HL-60 (cell line): ENCODE measurements around the gene GGACT.

Experiments used
- DNase-seq, 2 experiments: peaks; one replicate each; pipeline ENCODE4 v3.0.0-alpha.2; 2010 to 2020; ENCODE audit warnings: low read depth in 1 of 2, low spot score in 1 of 2
- H3K27ac ChIP-seq: fragments of 250-450 bp; sonication (Bioruptor Pico); replicated peaks from 2 replicates; pipeline ENCODE4 v1.5.1; 2020; ENCODE audit warnings: mild to moderate bottlenecking, moderate library complexity
- H3K27me3 ChIP-seq: fragments of 250-450 bp; sonication (Bioruptor Pico); 2 replicates; pipeline ENCODE4 v1.5.1; 2021; ENCODE audit warnings: mild to moderate bottlenecking, moderate library complexity; ENCODE audit not compliant: insufficient read depth, poor library complexity, severe bottlenecking
- H3K4me3 ChIP-seq: replicated peaks from 2 replicates; pipeline ENCODE4 v1.5.1; 2011; ENCODE audit warnings: mild to moderate bottlenecking, control low read depth, low read length; ENCODE audit not compliant: insufficient read depth
- GABPA ChIP-seq: IDR thresholded peaks from 2 replicates; pipeline ENCODE4 v1.6.1; 2012; ENCODE audit warnings: low read depth
- POLR2AphosphoS5 ChIP-seq: IDR thresholded peaks from 2 replicates; pipeline ENCODE4 v1.6.1; 2012; ENCODE audit warnings: low read depth
- REST ChIP-seq: IDR thresholded peaks from 2 replicates; pipeline ENCODE4 v1.6.1; 2012; ENCODE audit warnings: low read depth; ENCODE audit not compliant: insufficient replicate concordance
- SPI1 ChIP-seq: IDR thresholded peaks from 2 replicates; pipeline ENCODE4 v1.6.1; 2012; ENCODE audit warnings: low read depth, mild to moderate bottlenecking, borderline replicate concordance
- TF ChIP-seq, protein P1 (sequence below): IDR thresholded peaks from one replicate; pipeline ENCODE4 v1.5.1; 2011; ENCODE audit warnings: low read length, control low read depth, inconsistent platforms; ENCODE audit not compliant: insufficient read depth

Gene GGACT

GRCh38 chr13:100532090-100532766 lies 56.4 kb downstream of the GGACT start:
- Histone ChIP-seq H3K27ac (no peak overlapping the region), H3K4me3 (no peak overlapping the region), H3K27me3 (no peaks in the 10 kb centered on the region)
- TF ChIP-seq POLR2AphosphoS5: no peak
- TF ChIP-seq REST: no peak
- TF ChIP-seq GABPA: no peak
- TF ChIP-seq, protein P1, sequence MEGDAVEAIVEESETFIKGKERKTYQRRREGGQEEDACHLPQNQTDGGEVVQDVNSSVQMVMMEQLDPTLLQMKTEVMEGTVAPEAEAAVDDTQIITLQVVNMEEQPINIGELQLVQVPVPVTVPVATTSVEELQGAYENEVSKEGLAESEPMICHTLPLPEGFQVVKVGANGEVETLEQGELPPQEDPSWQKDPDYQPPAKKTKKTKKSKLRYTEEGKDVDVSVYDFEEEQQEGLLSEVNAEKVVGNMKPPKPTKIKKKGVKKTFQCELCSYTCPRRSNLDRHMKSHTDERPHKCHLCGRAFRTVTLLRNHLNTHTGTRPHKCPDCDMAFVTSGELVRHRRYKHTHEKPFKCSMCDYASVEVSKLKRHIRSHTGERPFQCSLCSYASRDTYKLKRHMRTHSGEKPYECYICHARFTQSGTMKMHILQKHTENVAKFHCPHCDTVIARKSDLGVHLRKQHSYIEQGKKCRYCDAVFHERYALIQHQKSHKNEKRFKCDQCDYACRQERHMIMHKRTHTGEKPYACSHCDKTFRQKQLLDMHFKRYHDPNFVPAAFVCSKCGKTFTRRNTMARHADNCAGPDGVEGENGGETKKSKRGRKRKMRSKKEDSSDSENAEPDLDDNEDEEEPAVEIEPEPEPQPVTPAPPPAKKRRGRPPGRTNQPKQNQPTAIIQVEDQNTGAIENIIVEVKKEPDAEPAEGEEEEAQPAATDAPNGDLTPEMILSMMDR: no peak
- no peak for TF ChIP-seq SPI1
- no peak for DNase-seq

GRCh38 chr13:100530671-100531213 lies 57.8 kb downstream of the GGACT start:
- Histone ChIP-seq H3K4me3 (no peak overlapping the region), H3K27me3 (no peaks in the 10 kb centered on the region), H3K27ac (no peak overlapping the region)
- DNase-seq: no peak
- TF ChIP-seq GABPA (no peak), POLR2AphosphoS5 (no peak), SPI1 (no peak), REST (no peak)
- TF ChIP-seq, protein P1: no peak

GRCh38 chr13:100529666-100530377 lies 58.8 kb downstream of the GGACT start:
- DNase-seq: no peak
- TF ChIP-seq SPI1 (no peak), POLR2AphosphoS5 (no peak), GABPA (no peak), REST (no peak)
- TF ChIP-seq, protein P1: no peak
- no peak overlapping the region for H3K4me3 ChIP-seq
- no peak overlapping the region for H3K27ac ChIP-seq
- H3K27me3 ChIP-seq: no peaks in the 10 kb centered on the region
